H1 (cell line): ENCODE measurements around the gene TUBB4B. TPM values are rescaled to one million over a fixed set of nuclear protein-coding genes. Genes with fewer than 3 reads are reported as not detected.

ENCODE experiments used
- BACH1 ChIP-seq: IDR thresholded peaks from 2 replicates; pipeline ENCODE4 v1.6.1; 2012; ENCODE audit warnings: low read length, improper control_type of control experiment
- NRF1 ChIP-seq: IDR thresholded peaks from 2 replicates; pipeline ENCODE4 v1.6.1; 2011; ENCODE audit warnings: mild to moderate bottlenecking, low read depth, low read length, improper control_type of control experiment
- SUZ12 ChIP-seq: fragments of 200-600 bp; sonication (generic); IDR thresholded peaks from 2 replicates; pipeline ENCODE4 v1.6.1; 2012; ENCODE audit warnings: mild to moderate bottlenecking, inconsistent platforms, low read length, moderate library complexity, mixed read lengths
- polyA plus RNA-seq, 7 experiments: library from polyadenylated mRNA; depleted of rRNA in 3 of 7; stranded (reverse) in 5 of 7; unstranded in 2 of 7; fragments of >200 nt in 5 of 7; fragments of 200-250 nt in 2 of 7; gene quantifications; 1 replicate in 5 of 7; 2 replicates in 1 of 7; 4 replicates in 1 of 7; pipeline versions ENCODE4 v1.2.1 to v1.2.3, GENCODE V29; 2011 to 2013; ENCODE audit warnings: missing spikeins in 2 of 7, mixed read lengths in 2 of 7
- total RNA-seq: library from RNA; stranded (reverse); fragmentation: NEBNext Ultra II Directional; extraction: Animal tissue kit (Norgen Biotek cat#: 25700); gene quantifications from 2 replicates; pipeline ENCODE4 v1.2.1, GENCODE V29; 2021

TUBB4B gene
- total and polyA plus RNA-seq, 2 of the 8 experiments (the other 6 are each of a cell fraction or from before 2014, with no cell fraction given) = 280 to 307 TPM

DNA sequence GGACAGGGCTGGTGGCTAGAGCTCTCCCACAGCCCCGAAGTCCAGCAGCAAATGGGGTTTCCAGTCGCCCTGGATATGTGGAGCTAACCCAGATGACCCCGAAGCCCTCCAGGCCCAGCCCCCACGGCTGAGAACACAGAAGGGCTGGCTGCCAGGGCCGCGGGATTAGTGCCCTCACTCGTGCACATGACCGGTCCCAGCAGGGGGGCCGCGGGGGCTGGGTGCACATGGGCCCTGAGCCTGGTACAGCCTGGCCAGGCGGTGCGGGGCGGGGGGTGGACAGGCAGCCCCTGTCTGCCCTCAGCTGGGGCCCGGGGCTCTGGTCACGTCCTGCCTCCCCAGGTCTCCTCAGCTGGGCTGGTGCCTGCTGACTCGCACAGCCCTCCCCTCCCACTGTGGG lies 46.7 kb upstream of the TUBB4B start (continued):
- TF ChIP-seq SUZ12 (no peak), BACH1 (no peak), NRF1 (no peak)
- TF ChIP-seq, all 59 proteins: peak for 0
